HCT116 (cell line): ENCODE data around the gene SHF. TPM values are rescaled to one million over a fixed set of nuclear protein-coding genes. Genes with fewer than 3 reads are reported as not detected.

Experiments used
- ATAC-seq: fragments of 200-7000 bp; cut with Tn5 transposase; 2 replicates; pipeline ENCODE4 v1.9.1; 2020; ENCODE audit warnings: mild to moderate bottlenecking, moderate library complexity
- BruUV-seq: library from RNA; stranded (reverse); fragments of 400-500 nt; replicated peaks from 2 replicates; lab custom pipeline; 2021; lab: Mats Ljungman, UMichigan
- CTCF ChIA-PET: fragments of 300-600 bp; sonication (Branson Sonifier 250); formaldehyde crosslinking; loops from one replicate; lab custom pipeline; 2021; ENCODE audit warnings: antibody characterized with exemption; lab: Charles Lee
- POLR2A ChIA-PET: fragments of 300-600, 350-600 bp; sonication (Branson Sonifier 250); formaldehyde crosslinking; loops from one replicate; lab custom pipeline; 2021; ENCODE audit warnings: antibody characterized with exemption; lab: Charles Lee
- RAD21 ChIA-PET, 2 experiments: fragments of 300-600 bp; sonication (Branson Sonifier 250); formaldehyde crosslinking; loops; one replicate each; lab custom pipeline; 2023; ENCODE audit warnings: low total read pairs in 2 of 2; ENCODE audit not compliant: uncharacterized antibody in 2 of 2, unreplicated experiment in 2 of 2, low non-redundant PET in 1 of 2; lab: Charles Lee
- DNase-seq: peaks from one replicate; pipeline ENCODE4 v3.0.0-alpha.2; 2010; ENCODE audit warnings: low read depth, low spot score
- H2AFZ ChIP-seq: fragments of 200-600 bp; shearing (Covaris generic), sonication (generic); 2 replicates; pipeline ENCODE4 v1.6.1; 2017; ENCODE audit warnings: low read depth, mixed run types, mixed read lengths, antibody characterized with exemption, low read length; ENCODE audit not compliant: poor library complexity, severe bottlenecking
- H3K27ac ChIP-seq: 2 replicates; pipeline ENCODE4 v1.5.1; 2012; ENCODE audit warnings: low read depth, low read length
- H3K27me3 ChIP-seq: fragments of 200-600 bp; sonication (generic); 2 replicates; pipeline ENCODE4 v1.6.1; 2016; ENCODE audit warnings: mixed run types, low read length, mixed read lengths; ENCODE audit not compliant: insufficient read depth
- H3K36me3 ChIP-seq, 2 experiments: fragments of 200-500 bp in 1 of 2; fragments of 200-600 bp in 1 of 2; sonication (Bioruptor generic) in 1 of 2; sonication (generic) in 1 of 2; 2 replicates each; pipeline versions ENCODE4 v1.5.1 to v1.6.1; 2014 to 2016; ENCODE audit warnings: low read length in 2 of 2, inconsistent platforms in 1 of 2, mixed read lengths in 1 of 2, mixed run types in 1 of 2; ENCODE audit not compliant: insufficient read depth in 2 of 2, control insufficient read depth in 1 of 2
- H3K4me1 ChIP-seq, 2 experiments: fragments of 200-600 bp in 1 of 2; sonication (generic) in 1 of 2; 2 replicates each; pipeline versions ENCODE4 v1.5.1 to v1.6.1; 2012 to 2017; ENCODE audit warnings: low read length in 2 of 2, inconsistent platforms in 1 of 2, mild to moderate bottlenecking in 1 of 2, mixed read lengths in 1 of 2, mixed run types in 1 of 2, moderate library complexity in 1 of 2; ENCODE audit not compliant: insufficient read depth in 2 of 2, control insufficient read depth in 1 of 2
- H3K4me2 ChIP-seq: fragments of 200-600 bp; sonication (generic); 2 replicates; pipeline ENCODE4 v1.6.1; 2017; ENCODE audit warnings: mixed run types, low read length, mixed read lengths
- H3K4me3 ChIP-seq, 2 experiments: fragments of 200-600 bp in 1 of 2; sonication (generic) in 1 of 2; replicated peaks in 1 of 2; 2 replicates each; pipeline ENCODE4 v1.5.1; 2011 to 2016; ENCODE audit warnings: low read length in 2 of 2, control low read depth in 1 of 2, low read depth in 1 of 2, mild to moderate bottlenecking in 1 of 2, mixed read lengths in 1 of 2, mixed run types in 1 of 2
- H3K79me2 ChIP-seq: fragments of 200-600 bp; sonication (generic); 2 replicates; pipeline ENCODE4 v1.6.1; 2017; ENCODE audit warnings: mild to moderate bottlenecking, mixed run types, low read length, moderate library complexity, mixed read lengths; ENCODE audit not compliant: insufficient read depth
- H3K9ac ChIP-seq: fragments of 200-600 bp; sonication (generic); 2 replicates; pipeline ENCODE4 v1.6.1; 2016; ENCODE audit warnings: low read length, mixed read lengths
- H3K9me2 ChIP-seq: fragments of 200-600 bp; sonication (generic), shearing (Covaris generic); 2 replicates; pipeline ENCODE4 v1.6.1; 2017; ENCODE audit warnings: mixed run types, mild to moderate bottlenecking, moderate library complexity; ENCODE audit not compliant: insufficient read depth
- H3K9me3 ChIP-seq, 2 experiments: fragments of 200-500 bp in 1 of 2; fragments of 200-600 bp in 1 of 2; sonication (Bioruptor generic) in 1 of 2; sonication (generic) in 1 of 2; 2 replicates each; pipeline ENCODE4 v1.6.1; 2014 to 2017; ENCODE audit warnings: low read length in 2 of 2, mixed read lengths in 2 of 2, inconsistent platforms in 1 of 2, low read depth in 1 of 2, mild to moderate bottlenecking in 1 of 2, mixed run types in 1 of 2, moderate library complexity in 1 of 2; ENCODE audit not compliant: control insufficient read depth in 1 of 2, insufficient read depth in 1 of 2
- H4K20me1 ChIP-seq: fragments of 200-600 bp; sonication (generic), shearing (Covaris generic); 2 replicates; pipeline ENCODE4 v1.6.1; 2017; ENCODE audit warnings: mixed run types, mild to moderate bottlenecking, moderate library complexity; ENCODE audit not compliant: insufficient read depth
- ELF1 ChIP-seq: IDR thresholded peaks from 2 replicates; pipeline ENCODE4 v1.6.1; 2012; ENCODE audit warnings: low read depth, borderline replicate concordance
- EZH2 ChIP-seq: fragments of 200-600 bp; sonication (generic); IDR thresholded peaks from 2 replicates; pipeline ENCODE4 v1.6.1; 2017; ENCODE audit warnings: antibody characterized with exemption, mixed run types
- EZH2phosphoT487 ChIP-seq: fragments of 200-600 bp; IDR thresholded peaks from 2 replicates; pipeline ENCODE4 v1.6.1; 2018; ENCODE audit warnings: antibody characterized with exemption, borderline replicate concordance
- JUND ChIP-seq: IDR thresholded peaks from 2 replicates; pipeline ENCODE4 v1.6.1; 2012
- MAX ChIP-seq: IDR thresholded peaks from 2 replicates; pipeline ENCODE4 v1.6.1; 2012
- POLR2AphosphoS5 ChIP-seq: IDR thresholded peaks from 2 replicates; pipeline ENCODE4 v1.6.1; 2011; ENCODE audit warnings: mild to moderate bottlenecking, low read depth, low read length, moderate library complexity
- REST ChIP-seq: IDR thresholded peaks from 2 replicates; pipeline ENCODE4 v1.6.1; 2012; ENCODE audit warnings: low read depth
- SIN3A ChIP-seq: IDR thresholded peaks from 2 replicates; pipeline ENCODE4 v1.6.1; 2012; ENCODE audit warnings: low read depth
- SP1 ChIP-seq: IDR thresholded peaks from 2 replicates; pipeline ENCODE4 v1.6.1; 2012; ENCODE audit warnings: low read depth
- TCF7L2 ChIP-seq: IDR thresholded peaks from 2 replicates; pipeline ENCODE4 v1.7.0; 2011; ENCODE audit warnings: borderline replicate concordance, inconsistent platforms; ENCODE audit not compliant: insufficient read depth, insufficient read length; ENCODE audit errors: extremely low read depth
- YY1 ChIP-seq: IDR thresholded peaks from 2 replicates; pipeline ENCODE4 v1.6.1; 2011; ENCODE audit warnings: low read length, low read depth, moderate library complexity, mild to moderate bottlenecking; ENCODE audit not compliant: insufficient replicate concordance; ENCODE audit errors: extremely low read depth
- ZFX ChIP-seq: fragments of 450-650 bp; IDR thresholded peaks from 2 replicates; pipeline ENCODE4 v1.6.1; 2017
- ZNF274 ChIP-seq: fragments of 200-500 bp; sonication (Bioruptor generic); IDR thresholded peaks from 2 replicates; pipeline ENCODE4 v1.6.1; 2014; ENCODE audit warnings: mild to moderate bottlenecking, low read depth, low read length, inconsistent platforms
- intact Hi-C: fragments of 100-400 bp; cut with micrococcal nuclease; formaldehyde crosslinking; loops from 2 replicates; pipeline ENCODE4 v1.10.0; 2022
- total RNA-seq: library from RNA; stranded (reverse); gene quantifications from one replicate; pipeline ENCODE4 v1.2.1, GENCODE V29; 2021; ENCODE audit not compliant: unreplicated experiment
- TF ChIP-seq, protein P1 (sequence below), 3 experiments: fragments of 200-600 bp in 1 of 3; sonication (generic) in 1 of 3; IDR thresholded peaks in 2 of 3; conservative IDR thresholded peaks in 1 of 3; 2 replicates each; pipeline ENCODE4 v1.5.1; 2012 to 2017; ENCODE audit warnings: low read depth in 2 of 3, low read length in 2 of 3, antibody characterized with exemption in 1 of 3, borderline replicate concordance in 1 of 3, control low read depth in 1 of 3, mild to moderate bottlenecking in 1 of 3, mixed read lengths in 1 of 3, mixed run types in 1 of 3, moderate library complexity in 1 of 3; ENCODE audit not compliant: insufficient read depth in 1 of 3

The SHF gene
- total RNA-seq, 1 experiment from 2014 or later = 2.6 TPM

DNA sequence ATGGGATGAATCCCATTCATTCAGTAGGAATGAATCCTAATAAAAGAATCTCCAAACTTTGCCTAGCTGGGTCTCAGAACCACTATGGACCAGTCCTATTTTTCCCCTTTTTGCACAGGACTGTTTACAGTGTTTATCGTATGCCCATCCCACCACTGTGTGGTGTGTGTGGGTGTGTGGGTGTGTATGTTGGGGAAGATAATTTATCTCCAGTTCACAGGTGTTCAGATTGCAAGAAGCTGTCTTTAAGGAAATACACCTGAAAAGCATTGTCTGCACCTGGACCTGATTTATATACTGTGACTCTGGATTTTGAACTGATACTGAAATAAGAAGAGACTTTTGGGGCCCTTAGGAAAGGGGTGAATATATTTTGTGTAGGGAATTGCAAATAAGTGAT lies 24.7 kb upstream of the SHF start:
- ATAC-seq (no peak), DNase-seq (no peak)
- no peak overlapping the region for H3K4me2 ChIP-seq
- no peaks in the 10 kb centered on the region for H3K9me3 ChIP-seq
- H3K4me1 ChIP-seq = no peaks in the 10 kb centered on the region
- H3K9ac ChIP-seq = no peak overlapping the region
- H3K4me3 ChIP-seq = no peak overlapping the region
- no peaks in the 10 kb centered on the region for H3K79me2 ChIP-seq
- BruUV-seq = no TSS peak
- TF ChIP-seq MAX = no peak
- TF ChIP-seq ZFX = no peak
- H3K27me3 ChIP-seq = no peaks in the 10 kb centered on the region
- no peak overlapping the region for H2AFZ ChIP-seq
- intact Hi-C loops = no loop called here
- no peaks in the 10 kb centered on the region for H4K20me1 ChIP-seq
- H3K27ac ChIP-seq = no peak overlapping the region
- ChIA-PET POLR2A (no interaction called here), RAD21 (no interaction called here), CTCF (interaction anchor here (0.8 to 1.4 kb wide), 3 partner anchors 8 to 49 kb away, joined by 3 to 5 read pairs (median 3); no protein-coding TSS in a partner anchor)
- H3K36me3 ChIP-seq = no peaks in the 10 kb centered on the region
- H3K9me2 ChIP-seq = no peaks in the 10 kb centered on the region

GRCh38 chr15:45205192-45205591 lies 17.4 kb upstream of the SHF start:
- POLR2A ChIA-PET = no interaction called here
- H3K27me3 ChIP-seq = no peaks in the 10 kb centered on the region
- H3K9me3 ChIP-seq = no peaks in the 10 kb centered on the region
- no peaks in the 10 kb centered on the region for H3K9me2 ChIP-seq
- H3K4me1 ChIP-seq = peaks cover 0 to 14% of the 10 kb centered on the region in 2 experiments; a peak in 2 of 4 replicates
- DNase-seq (peak; percentile 58), ATAC-seq (peak; percentile 49)
- RAD21 ChIA-PET = interaction anchor here in 1 of 2 experiments (0.8 to 1.5 kb wide), 2 partner anchors 42 to 72 kb away, joined by 3 read pairs; no protein-coding TSS in a partner anchor
- H3K4me3 ChIP-seq = no peak overlapping the region
- H3K36me3 ChIP-seq = no peaks in the 10 kb centered on the region
- H4K20me1 ChIP-seq = no peaks in the 10 kb centered on the region
- peak overlapping the region; percentile 14 for H2AFZ ChIP-seq
- H3K79me2 ChIP-seq = no peaks in the 10 kb centered on the region
- intact Hi-C loops = loop anchor here (1.0 to 10.0 kb wide), 3 partner anchors 64 to 410 kb away; no protein-coding TSS in a partner anchor
- CTCF ChIA-PET = interaction anchor here (0.7 to 5.2 kb wide), 20 partner anchors 12 to 271 kb away, joined by 3 to 40 read pairs (median 4); a partner anchor contains a TSS
- H3K9ac ChIP-seq = no peak overlapping the region
- no peak overlapping the region for H3K4me2 ChIP-seq
- BruUV-seq = no TSS peak
- H3K27ac ChIP-seq = no peak overlapping the region
- TF ChIP-seq ELF1 (no peak), SP1 (no peak), EZH2phosphoT487 (no peak), POLR2AphosphoS5 (no peak), YY1 (no peak), TCF7L2 (peak; percentile 58), EZH2 (no peak), REST (no peak), ZNF274 (no peak), SIN3A (no peak), JUND (no peak)
- TF ChIP-seq, protein P1, sequence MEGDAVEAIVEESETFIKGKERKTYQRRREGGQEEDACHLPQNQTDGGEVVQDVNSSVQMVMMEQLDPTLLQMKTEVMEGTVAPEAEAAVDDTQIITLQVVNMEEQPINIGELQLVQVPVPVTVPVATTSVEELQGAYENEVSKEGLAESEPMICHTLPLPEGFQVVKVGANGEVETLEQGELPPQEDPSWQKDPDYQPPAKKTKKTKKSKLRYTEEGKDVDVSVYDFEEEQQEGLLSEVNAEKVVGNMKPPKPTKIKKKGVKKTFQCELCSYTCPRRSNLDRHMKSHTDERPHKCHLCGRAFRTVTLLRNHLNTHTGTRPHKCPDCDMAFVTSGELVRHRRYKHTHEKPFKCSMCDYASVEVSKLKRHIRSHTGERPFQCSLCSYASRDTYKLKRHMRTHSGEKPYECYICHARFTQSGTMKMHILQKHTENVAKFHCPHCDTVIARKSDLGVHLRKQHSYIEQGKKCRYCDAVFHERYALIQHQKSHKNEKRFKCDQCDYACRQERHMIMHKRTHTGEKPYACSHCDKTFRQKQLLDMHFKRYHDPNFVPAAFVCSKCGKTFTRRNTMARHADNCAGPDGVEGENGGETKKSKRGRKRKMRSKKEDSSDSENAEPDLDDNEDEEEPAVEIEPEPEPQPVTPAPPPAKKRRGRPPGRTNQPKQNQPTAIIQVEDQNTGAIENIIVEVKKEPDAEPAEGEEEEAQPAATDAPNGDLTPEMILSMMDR (IDR thresholded peaks at IDR 0.05 in 2 of 3, conservative IDR thresholded peaks at IDR 0.05 in 1 of 3; ENCODE audit: borderline replicate concordance in 1 of 3, insufficient read depth in 1 of 3, low read depth in 2 of 3, low read length in 2 of 3) = peak in 2 of 3 experiments; percentile 96 to 97; a peak in 4 of 6 replicates
- TF ChIP-seq, all 23 proteins: peak for 2
